HL-60 (cell line): ENCODE data around the gene LARP4.

Experiments
- GABPA ChIP-seq: IDR thresholded peaks from 2 replicates; pipeline ENCODE4 v1.6.1; 2012; ENCODE audit warnings: low read depth
- POLR2AphosphoS5 ChIP-seq: IDR thresholded peaks from 2 replicates; pipeline ENCODE4 v1.6.1; 2012; ENCODE audit warnings: low read depth
- REST ChIP-seq: IDR thresholded peaks from 2 replicates; pipeline ENCODE4 v1.6.1; 2012; ENCODE audit warnings: low read depth; ENCODE audit not compliant: insufficient replicate concordance
- SPI1 ChIP-seq: IDR thresholded peaks from 2 replicates; pipeline ENCODE4 v1.6.1; 2012; ENCODE audit warnings: low read depth, mild to moderate bottlenecking, borderline replicate concordance
- TF ChIP-seq, protein P1 (sequence below): IDR thresholded peaks from one replicate; pipeline ENCODE4 v1.5.1; 2011; ENCODE audit warnings: low read length, control low read depth, inconsistent platforms; ENCODE audit not compliant: insufficient read depth

DNA sequence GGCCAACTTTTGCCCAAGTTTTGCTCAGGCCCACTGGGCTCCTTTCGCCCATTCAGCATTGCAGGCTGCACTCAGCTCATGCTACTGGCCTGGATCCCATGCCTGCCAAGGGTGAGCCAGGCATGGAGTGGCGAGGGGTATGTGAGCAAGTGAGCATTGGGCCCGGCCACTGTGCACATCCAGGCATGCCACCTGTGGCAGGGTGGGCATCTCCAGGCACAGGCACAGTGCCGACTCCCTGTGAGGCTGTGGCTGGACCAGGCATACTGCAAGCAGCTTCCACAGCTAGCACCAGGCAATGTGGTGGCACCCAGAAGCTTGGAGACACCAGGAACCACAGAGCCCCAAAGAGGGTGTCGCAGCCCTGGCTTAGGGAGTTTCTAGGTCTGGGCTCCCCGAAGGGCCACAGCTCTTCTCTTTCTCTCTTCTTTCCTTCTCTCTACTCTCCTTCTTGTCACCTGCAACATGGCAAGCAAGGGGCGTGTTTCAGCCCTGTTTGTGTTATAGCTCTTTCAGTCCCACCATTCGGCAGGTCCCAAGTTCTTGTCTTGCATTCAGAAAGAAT lies 19.8 kb upstream of the LARP4 start:
- TF ChIP-seq, protein P1, sequence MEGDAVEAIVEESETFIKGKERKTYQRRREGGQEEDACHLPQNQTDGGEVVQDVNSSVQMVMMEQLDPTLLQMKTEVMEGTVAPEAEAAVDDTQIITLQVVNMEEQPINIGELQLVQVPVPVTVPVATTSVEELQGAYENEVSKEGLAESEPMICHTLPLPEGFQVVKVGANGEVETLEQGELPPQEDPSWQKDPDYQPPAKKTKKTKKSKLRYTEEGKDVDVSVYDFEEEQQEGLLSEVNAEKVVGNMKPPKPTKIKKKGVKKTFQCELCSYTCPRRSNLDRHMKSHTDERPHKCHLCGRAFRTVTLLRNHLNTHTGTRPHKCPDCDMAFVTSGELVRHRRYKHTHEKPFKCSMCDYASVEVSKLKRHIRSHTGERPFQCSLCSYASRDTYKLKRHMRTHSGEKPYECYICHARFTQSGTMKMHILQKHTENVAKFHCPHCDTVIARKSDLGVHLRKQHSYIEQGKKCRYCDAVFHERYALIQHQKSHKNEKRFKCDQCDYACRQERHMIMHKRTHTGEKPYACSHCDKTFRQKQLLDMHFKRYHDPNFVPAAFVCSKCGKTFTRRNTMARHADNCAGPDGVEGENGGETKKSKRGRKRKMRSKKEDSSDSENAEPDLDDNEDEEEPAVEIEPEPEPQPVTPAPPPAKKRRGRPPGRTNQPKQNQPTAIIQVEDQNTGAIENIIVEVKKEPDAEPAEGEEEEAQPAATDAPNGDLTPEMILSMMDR: no peak
- TF ChIP-seq POLR2AphosphoS5 (no peak), REST (no peak), GABPA (no peak), SPI1 (no peak)
